ENCODE data around the gene ZNRF3. TPM values are rescaled to one million over a fixed set of nuclear protein-coding genes. Genes with fewer than 3 reads are reported as not detected.
"Not testable (repeated sequence)": the region's sequence is repeated elsewhere in the genome, so short reads cannot be mapped to it uniquely, and the experiment has no call there.

The ZNRF3 gene
- total and polyA plus RNA-seq, 2 experiments from 2014 or later = 11.1 to 32.2 TPM

- Histone ChIP-seq H3K9me2 (ENCODE audit: insufficient read depth) (no peaks in the 10 kb centered on the region), H3K27me3 (ENCODE audit: insufficient read depth) (no peaks in the 10 kb centered on the region), H3K4me3 (no peak overlapping the region), H3K36me3 (ENCODE audit: insufficient read depth) (peaks cover 8% of the 10 kb centered on the region; the same call in 1 of the 2 replicates), H2AFZ (no peak overlapping the region), H3K4me1 (ENCODE audit: insufficient read depth) (no peaks in the 10 kb centered on the region), H3K4me2 (no peak overlapping the region), H3K79me2 (replicated peaks; ENCODE audit: insufficient read depth) (peaks cover 54% of the 10 kb centered on the region), H3F3A (replicated peaks; ENCODE audit: low read depth) (no peaks in the 10 kb centered on the region), H3K27ac (ENCODE audit: low read depth) (no peak overlapping the region), H4K20me1 (replicated peaks; ENCODE audit: insufficient read depth) (no peaks in the 10 kb centered on the region; the same call in 1 of the 2 replicates)
- DNase-seq (ENCODE audit: low spot score) (no peak), ATAC-seq (no peak)
- TF ChIP-seq JUNB (IDR thresholded peaks at IDR 0.05; ENCODE audit: unreplicated experiment) (no peak), CTCF (conservative IDR thresholded peaks at IDR 0.05; ENCODE audit: low read depth in 2 of 2) (no peak), NANOG (IDR thresholded peaks at IDR 0.05; ENCODE audit: borderline replicate concordance) (no peak), EZH2 (IDR thresholded peaks at IDR 0.05; ENCODE audit: low read depth, unreplicated experiment) (no peak), REST (IDR thresholded peaks at IDR 0.05; ENCODE audit: unreplicated experiment) (no peak), STAT1 (IDR thresholded peaks at IDR 0.05; ENCODE audit: unreplicated experiment) (no peak), ZNF114 (CRISPR knock-in tag; IDR thresholded peaks at IDR 0.05) (no peak), ETS1 (IDR thresholded peaks at IDR 0.05) (no peak)
- H3K27me3 Mint-ChIP-seq (ENCODE audit: insufficient read depth, low read depth, poor library complexity) = peaks cover 5% of the 10 kb centered on the region
- H3K27ac Mint-ChIP-seq = no peak overlapping the region
- peaks cover 9% of the 10 kb centered on the region; the same call in 2 of the 3 replicates for H3K36me3 Mint-ChIP-seq (ENCODE audit: low read depth)
- H3K4me1 Mint-ChIP-seq = peaks cover 3% of the 10 kb centered on the region; the same call in 1 of the 3 replicates
- H3K4me3 Mint-ChIP-seq = no peak overlapping the region
- H3K9me3 Mint-ChIP-seq = no peaks in the 10 kb centered on the region
These were observed 155.8 kb downstream of the ZNRF3 start for GRCh38 chr22:29039148-29039547.

GRCh38 chr22:29039684-29040083, 156.3 kb downstream of the ZNRF3 start:
- peaks cover 14% of the 10 kb centered on the region; the same call in 2 of the 3 replicates for H3K36me3 Mint-ChIP-seq (ENCODE audit: low read depth)
- not testable (repeated sequence) for H3K27me3 Mint-ChIP-seq (ENCODE audit: insufficient read depth, low read depth, poor library complexity); H3K27ac Mint-ChIP-seq; H3K4me3 ChIP-seq; H4K20me1 ChIP-seq (replicated peaks; ENCODE audit: insufficient read depth); H3K4me2 ChIP-seq; ATAC-seq; H2AFZ ChIP-seq; H3K9me2 ChIP-seq (ENCODE audit: insufficient read depth); H3K4me1 ChIP-seq (ENCODE audit: insufficient read depth); H3K9me3 Mint-ChIP-seq; H3F3A ChIP-seq (replicated peaks; ENCODE audit: low read depth); H3K4me3 Mint-ChIP-seq; DNase-seq (ENCODE audit: low spot score); H3K4me1 Mint-ChIP-seq; H3K27me3 ChIP-seq (ENCODE audit: insufficient read depth)
- H3K36me3 ChIP-seq (ENCODE audit: insufficient read depth) = peaks cover 10% of the 10 kb centered on the region; the same call in 1 of the 2 replicates
- 0 out of 2 replicates have a peak overlapping the region, but pooled peaks have one; percentile 15 for H3K27ac ChIP-seq (ENCODE audit: low read depth)
- peaks cover 48% of the 10 kb centered on the region for H3K79me2 ChIP-seq (replicated peaks; ENCODE audit: insufficient read depth)
